ENCODE results near the gene FHOD3. TPM values are rescaled to one million over a fixed set of nuclear protein-coding genes. Genes with fewer than 3 reads are reported as not detected.

FHOD3 gene
- total and polyA plus RNA-seq, 2 experiments from 2014 or later: 2.7 to 8.7 TPM

DNA sequence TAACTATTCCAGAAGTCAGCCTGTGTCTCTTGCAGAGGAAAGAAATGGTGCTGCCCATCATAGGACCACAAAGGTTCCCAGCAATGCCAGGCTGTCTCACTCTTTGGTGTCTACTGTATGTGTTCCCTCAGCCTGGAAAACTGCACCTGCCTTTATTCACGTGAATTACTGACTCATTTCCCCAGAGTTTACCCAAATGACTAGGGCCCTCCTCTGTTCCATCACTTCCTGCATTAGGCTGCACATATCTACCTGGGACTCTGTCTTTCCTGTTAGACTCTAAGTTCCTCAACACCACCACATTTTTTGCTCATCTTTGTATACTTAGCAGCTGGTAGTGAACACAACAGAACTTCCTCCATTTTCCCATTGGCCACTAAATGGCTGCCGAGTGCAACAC lies 188.3 kb downstream of the FHOD3 start:
- Histone ChIP-seq H3K4me3 (no peak overlapping the region), H2AFZ (no peak overlapping the region), H3K27ac (ENCODE audit: low read depth) (no peak overlapping the region), H3K27me3 (ENCODE audit: insufficient read depth) (no peaks in the 10 kb centered on the region), H3K4me2 (no peak overlapping the region), H3K79me2 (replicated peaks; ENCODE audit: insufficient read depth) (no peaks in the 10 kb centered on the region), H3K9me2 (ENCODE audit: insufficient read depth) (peaks cover 39% of the 10 kb centered on the region), H4K20me1 (replicated peaks; ENCODE audit: insufficient read depth) (no peaks in the 10 kb centered on the region), H3K4me1 (ENCODE audit: insufficient read depth) (peaks cover 14% of the 10 kb centered on the region), H3K36me3 (ENCODE audit: insufficient read depth) (no peaks in the 10 kb centered on the region), H3F3A (replicated peaks; ENCODE audit: low read depth) (0 out of 2 replicates have a peak, but pooled peaks cover 2% of the 10 kb centered on the region)
- DNase-seq (ENCODE audit: low spot score): no peak
- H3K27me3 Mint-ChIP-seq (ENCODE audit: insufficient read depth, low read depth, poor library complexity): no peaks in the 10 kb centered on the region
- H3K27ac Mint-ChIP-seq: no peak overlapping the region; the same call in 1 of the 2 replicates
- H3K36me3 Mint-ChIP-seq (ENCODE audit: low read depth): no peaks in the 10 kb centered on the region
- no peaks in the 10 kb centered on the region; the same call in 2 of the 3 replicates for H3K9me3 Mint-ChIP-seq
- H3K4me3 Mint-ChIP-seq: no peak overlapping the region
- H3K4me1 Mint-ChIP-seq: peaks cover 28% of the 10 kb centered on the region
- TF ChIP-seq ZNF331 (CRISPR knock-in tag; IDR thresholded peaks at IDR 0.05; ENCODE audit: low read depth) (no peak), NANOG (IDR thresholded peaks at IDR 0.05; ENCODE audit: borderline replicate concordance) (no peak), STAT1 (IDR thresholded peaks at IDR 0.05; ENCODE audit: unreplicated experiment) (no peak), EZH2phosphoT487 (IDR thresholded peaks at IDR 0.05; ENCODE audit: unreplicated experiment) (no peak), JUNB (IDR thresholded peaks at IDR 0.05; ENCODE audit: unreplicated experiment) (no peak), ZNF114 (CRISPR knock-in tag; IDR thresholded peaks at IDR 0.05) (no peak), EZH2 (IDR thresholded peaks at IDR 0.05; ENCODE audit: low read depth, unreplicated experiment) (no peak), CREB1 (CRISPR knock-in tag; IDR thresholded peaks at IDR 0.05; ENCODE audit: low read depth) (no peak)
- TF ChIP-seq, protein P1, sequence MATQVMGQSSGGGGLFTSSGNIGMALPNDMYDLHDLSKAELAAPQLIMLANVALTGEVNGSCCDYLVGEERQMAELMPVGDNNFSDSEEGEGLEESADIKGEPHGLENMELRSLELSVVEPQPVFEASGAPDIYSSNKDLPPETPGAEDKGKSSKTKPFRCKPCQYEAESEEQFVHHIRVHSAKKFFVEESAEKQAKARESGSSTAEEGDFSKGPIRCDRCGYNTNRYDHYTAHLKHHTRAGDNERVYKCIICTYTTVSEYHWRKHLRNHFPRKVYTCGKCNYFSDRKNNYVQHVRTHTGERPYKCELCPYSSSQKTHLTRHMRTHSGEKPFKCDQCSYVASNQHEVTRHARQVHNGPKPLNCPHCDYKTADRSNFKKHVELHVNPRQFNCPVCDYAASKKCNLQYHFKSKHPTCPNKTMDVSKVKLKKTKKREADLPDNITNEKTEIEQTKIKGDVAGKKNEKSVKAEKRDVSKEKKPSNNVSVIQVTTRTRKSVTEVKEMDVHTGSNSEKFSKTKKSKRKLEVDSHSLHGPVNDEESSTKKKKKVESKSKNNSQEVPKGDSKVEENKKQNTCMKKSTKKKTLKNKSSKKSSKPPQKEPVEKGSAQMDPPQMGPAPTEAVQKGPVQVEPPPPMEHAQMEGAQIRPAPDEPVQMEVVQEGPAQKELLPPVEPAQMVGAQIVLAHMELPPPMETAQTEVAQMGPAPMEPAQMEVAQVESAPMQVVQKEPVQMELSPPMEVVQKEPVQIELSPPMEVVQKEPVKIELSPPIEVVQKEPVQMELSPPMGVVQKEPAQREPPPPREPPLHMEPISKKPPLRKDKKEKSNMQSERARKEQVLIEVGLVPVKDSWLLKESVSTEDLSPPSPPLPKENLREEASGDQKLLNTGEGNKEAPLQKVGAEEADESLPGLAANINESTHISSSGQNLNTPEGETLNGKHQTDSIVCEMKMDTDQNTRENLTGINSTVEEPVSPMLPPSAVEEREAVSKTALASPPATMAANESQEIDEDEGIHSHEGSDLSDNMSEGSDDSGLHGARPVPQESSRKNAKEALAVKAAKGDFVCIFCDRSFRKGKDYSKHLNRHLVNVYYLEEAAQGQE (IDR thresholded peaks at IDR 0.05; ENCODE audit: unreplicated experiment): no peak
- TF ChIP-seq, protein P2, sequence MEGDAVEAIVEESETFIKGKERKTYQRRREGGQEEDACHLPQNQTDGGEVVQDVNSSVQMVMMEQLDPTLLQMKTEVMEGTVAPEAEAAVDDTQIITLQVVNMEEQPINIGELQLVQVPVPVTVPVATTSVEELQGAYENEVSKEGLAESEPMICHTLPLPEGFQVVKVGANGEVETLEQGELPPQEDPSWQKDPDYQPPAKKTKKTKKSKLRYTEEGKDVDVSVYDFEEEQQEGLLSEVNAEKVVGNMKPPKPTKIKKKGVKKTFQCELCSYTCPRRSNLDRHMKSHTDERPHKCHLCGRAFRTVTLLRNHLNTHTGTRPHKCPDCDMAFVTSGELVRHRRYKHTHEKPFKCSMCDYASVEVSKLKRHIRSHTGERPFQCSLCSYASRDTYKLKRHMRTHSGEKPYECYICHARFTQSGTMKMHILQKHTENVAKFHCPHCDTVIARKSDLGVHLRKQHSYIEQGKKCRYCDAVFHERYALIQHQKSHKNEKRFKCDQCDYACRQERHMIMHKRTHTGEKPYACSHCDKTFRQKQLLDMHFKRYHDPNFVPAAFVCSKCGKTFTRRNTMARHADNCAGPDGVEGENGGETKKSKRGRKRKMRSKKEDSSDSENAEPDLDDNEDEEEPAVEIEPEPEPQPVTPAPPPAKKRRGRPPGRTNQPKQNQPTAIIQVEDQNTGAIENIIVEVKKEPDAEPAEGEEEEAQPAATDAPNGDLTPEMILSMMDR (conservative IDR thresholded peaks at IDR 0.05; ENCODE audit: low read depth in 2 of 2): no peak
- TF ChIP-seq, protein P3, sequence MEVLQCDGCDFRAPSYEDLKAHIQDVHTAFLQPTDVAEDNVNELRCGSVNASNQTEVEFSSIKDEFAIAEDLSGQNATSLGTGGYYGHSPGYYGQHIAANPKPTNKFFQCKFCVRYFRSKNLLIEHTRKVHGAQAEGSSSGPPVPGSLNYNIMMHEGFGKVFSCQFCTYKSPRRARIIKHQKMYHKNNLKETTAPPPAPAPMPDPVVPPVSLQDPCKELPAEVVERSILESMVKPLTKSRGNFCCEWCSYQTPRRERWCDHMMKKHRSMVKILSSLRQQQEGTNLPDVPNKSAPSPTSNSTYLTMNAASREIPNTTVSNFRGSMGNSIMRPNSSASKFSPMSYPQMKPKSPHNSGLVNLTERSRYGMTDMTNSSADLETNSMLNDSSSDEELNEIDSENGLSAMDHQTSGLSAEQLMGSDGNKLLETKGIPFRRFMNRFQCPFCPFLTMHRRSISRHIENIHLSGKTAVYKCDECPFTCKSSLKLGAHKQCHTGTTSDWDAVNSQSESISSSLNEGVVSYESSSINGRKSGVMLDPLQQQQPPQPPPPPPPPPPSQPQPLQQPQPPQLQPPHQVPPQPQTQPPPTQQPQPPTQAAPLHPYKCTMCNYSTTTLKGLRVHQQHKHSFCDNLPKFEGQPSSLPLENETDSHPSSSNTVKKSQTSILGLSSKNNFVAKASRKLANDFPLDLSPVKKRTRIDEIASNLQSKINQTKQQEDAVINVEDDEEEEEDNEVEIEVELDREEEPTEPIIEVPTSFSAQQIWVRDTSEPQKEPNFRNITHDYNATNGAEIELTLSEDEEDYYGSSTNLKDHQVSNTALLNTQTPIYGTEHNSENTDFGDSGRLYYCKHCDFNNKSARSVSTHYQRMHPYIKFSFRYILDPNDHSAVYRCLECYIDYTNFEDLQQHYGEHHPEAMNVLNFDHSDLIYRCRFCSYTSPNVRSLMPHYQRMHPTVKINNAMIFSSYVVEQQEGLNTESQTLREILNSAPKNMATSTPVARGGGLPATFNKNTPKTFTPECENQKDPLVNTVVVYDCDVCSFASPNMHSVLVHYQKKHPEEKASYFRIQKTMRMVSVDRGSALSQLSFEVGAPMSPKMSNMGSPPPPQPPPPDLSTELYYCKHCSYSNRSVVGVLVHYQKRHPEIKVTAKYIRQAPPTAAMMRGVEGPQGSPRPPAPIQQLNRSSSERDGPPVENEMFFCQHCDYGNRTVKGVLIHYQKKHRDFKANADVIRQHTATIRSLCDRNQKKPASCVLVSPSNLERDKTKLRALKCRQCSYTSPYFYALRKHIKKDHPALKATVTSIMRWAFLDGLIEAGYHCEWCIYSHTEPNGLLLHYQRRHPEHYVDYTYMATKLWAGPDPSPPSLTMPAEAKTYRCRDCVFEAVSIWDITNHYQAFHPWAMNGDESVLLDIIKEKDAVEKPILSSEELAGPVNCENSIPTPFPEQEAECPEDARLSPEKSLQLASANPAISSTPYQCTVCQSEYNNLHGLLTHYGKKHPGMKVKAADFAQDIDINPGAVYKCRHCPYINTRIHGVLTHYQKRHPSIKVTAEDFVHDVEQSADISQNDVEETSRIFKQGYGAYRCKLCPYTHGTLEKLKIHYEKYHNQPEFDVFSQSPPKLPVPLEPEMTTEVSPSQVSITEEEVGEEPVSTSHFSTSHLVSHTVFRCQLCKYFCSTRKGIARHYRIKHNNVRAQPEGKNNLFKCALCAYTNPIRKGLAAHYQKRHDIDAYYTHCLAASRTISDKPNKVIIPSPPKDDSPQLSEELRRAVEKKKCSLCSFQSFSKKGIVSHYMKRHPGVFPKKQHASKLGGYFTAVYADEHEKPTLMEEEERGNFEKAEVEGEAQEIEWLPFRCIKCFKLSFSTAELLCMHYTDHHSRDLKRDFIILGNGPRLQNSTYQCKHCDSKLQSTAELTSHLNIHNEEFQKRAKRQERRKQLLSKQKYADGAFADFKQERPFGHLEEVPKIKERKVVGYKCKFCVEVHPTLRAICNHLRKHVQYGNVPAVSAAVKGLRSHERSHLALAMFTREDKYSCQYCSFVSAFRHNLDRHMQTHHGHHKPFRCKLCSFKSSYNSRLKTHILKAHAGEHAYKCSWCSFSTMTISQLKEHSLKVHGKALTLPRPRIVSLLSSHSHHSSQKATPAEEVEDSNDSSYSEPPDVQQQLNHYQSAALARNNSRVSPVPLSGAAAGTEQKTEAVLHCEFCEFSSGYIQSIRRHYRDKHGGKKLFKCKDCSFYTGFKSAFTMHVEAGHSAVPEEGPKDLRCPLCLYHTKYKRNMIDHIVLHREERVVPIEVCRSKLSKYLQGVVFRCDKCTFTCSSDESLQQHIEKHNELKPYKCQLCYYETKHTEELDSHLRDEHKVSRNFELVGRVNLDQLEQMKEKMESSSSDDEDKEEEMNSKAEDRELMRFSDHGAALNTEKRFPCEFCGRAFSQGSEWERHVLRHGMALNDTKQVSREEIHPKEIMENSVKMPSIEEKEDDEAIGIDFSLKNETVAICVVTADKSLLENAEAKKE (CRISPR knock-in tag; IDR thresholded peaks at IDR 0.05): no peak
- no peak for ATAC-seq
